Measurements from ENCODE around the gene NISCH. TPM values are rescaled to one million over a fixed set of nuclear protein-coding genes. Genes with fewer than 3 reads are reported as not detected.

The NISCH gene
- total RNA-seq, 1 experiment from 2014 or later: 48.6 TPM

DNA sequence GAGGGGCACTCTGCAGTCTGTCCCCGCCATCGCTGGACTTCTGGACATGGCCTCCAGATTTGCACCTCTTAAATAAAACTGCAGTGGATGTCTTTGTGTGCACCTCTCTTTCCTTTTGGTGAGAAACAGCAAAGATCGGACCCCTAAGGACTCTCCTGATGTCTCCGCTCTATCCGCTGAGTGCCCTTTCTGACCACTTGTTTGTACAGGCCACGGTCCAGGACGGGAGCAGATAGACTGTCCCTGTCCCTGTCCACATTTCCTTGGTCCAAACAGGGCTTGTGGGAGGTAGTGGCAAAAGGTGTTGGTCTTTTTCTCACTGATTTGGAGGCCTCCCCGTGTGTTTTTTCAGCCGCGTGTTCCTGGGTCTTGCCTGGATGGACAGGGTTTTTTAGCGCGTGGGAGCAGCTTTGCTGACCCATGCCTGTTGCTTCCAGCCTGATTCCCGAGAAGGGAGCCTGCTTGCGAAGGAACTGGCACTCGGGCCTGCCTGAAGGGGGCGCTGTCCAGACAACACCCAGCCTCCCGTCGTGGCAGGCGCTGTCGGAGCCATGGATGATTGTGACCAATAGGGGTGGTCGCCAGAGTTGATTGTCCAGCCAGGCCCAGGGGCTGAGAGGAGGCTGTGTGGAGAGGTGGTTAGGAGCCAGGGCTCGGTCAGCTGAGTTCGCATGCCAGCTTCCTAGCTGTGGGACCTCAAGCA is 26.6 kb downstream of the NISCH start:
- TF ChIP-seq CTCF (conservative IDR thresholded peaks at IDR 0.05; ENCODE audit: low read depth, low read length): peak; percentile 50
- no peak for TF ChIP-seq EZH2 (IDR thresholded peaks at IDR 0.05; ENCODE audit: borderline replicate concordance, low read depth, low read length, poor library complexity, severe bottlenecking)
- H3K4me3 ChIP-seq (ENCODE audit: low read depth, low read length, poor library complexity, severe bottlenecking): no peak overlapping the region
- no TSS peak for BruUV-seq (replicated peaks)
- peak; percentile 4 for DNase-seq (ENCODE audit: low spot score)
- H3K36me3 ChIP-seq (ENCODE audit: insufficient read depth, low read length, poor library complexity, severe bottlenecking): no peaks in the 10 kb centered on the region
- no peaks in the 10 kb centered on the region for H3K9me3 ChIP-seq (ENCODE audit: low read depth, low read length, poor library complexity, severe bottlenecking)
- no peak overlapping the region for H3K27ac ChIP-seq (ENCODE audit: low read depth, low read length, poor library complexity, severe bottlenecking)
- intact Hi-C loops (cut with micrococcal nuclease; ENCODE audit: unreplicated experiment): no loop called here
- ChIA-PET CTCF (no interaction called here), POLR2A (ENCODE audit: low non-redundant PET) (no interaction called here)
- H3K4me1 ChIP-seq (ENCODE audit: insufficient read depth, low read length, poor library complexity, severe bottlenecking): no peaks in the 10 kb centered on the region
- H3K27me3 ChIP-seq (replicated peaks; ENCODE audit: insufficient read depth, low read depth, low read length, poor library complexity): no peaks in the 10 kb centered on the region

GRCh38 chr3:52483081-52483480 is 27.7 kb downstream of the NISCH start:
- no TSS peak for BruUV-seq (replicated peaks)
- H3K27ac ChIP-seq (ENCODE audit: low read depth, low read length, poor library complexity, severe bottlenecking): no peak overlapping the region
- peaks cover 3% of the 10 kb centered on the region for H3K36me3 ChIP-seq (ENCODE audit: insufficient read depth, low read length, poor library complexity, severe bottlenecking)
- intact Hi-C loops (cut with micrococcal nuclease; ENCODE audit: unreplicated experiment): no loop called here
- no peaks in the 10 kb centered on the region for H3K27me3 ChIP-seq (replicated peaks; ENCODE audit: insufficient read depth, low read depth, low read length, poor library complexity)
- CTCF ChIA-PET: interaction anchor here (0.6 kb wide), 1 partner anchor 706 kb away, joined by 4 read pairs; no protein-coding TSS in a partner anchor
- POLR2A ChIA-PET (ENCODE audit: low non-redundant PET): no interaction called here
- H3K4me3 ChIP-seq (ENCODE audit: low read depth, low read length, poor library complexity, severe bottlenecking): no peak overlapping the region
- no peaks in the 10 kb centered on the region for H3K9me3 ChIP-seq (ENCODE audit: low read depth, low read length, poor library complexity, severe bottlenecking)
- no peak for DNase-seq (ENCODE audit: low spot score)
- H3K4me1 ChIP-seq (ENCODE audit: insufficient read depth, low read length, poor library complexity, severe bottlenecking): no peaks in the 10 kb centered on the region
- TF ChIP-seq CTCF (conservative IDR thresholded peaks at IDR 0.05; ENCODE audit: low read depth, low read length) (no peak), EZH2 (IDR thresholded peaks at IDR 0.05; ENCODE audit: borderline replicate concordance, low read depth, low read length, poor library complexity, severe bottlenecking) (no peak)

DNA sequence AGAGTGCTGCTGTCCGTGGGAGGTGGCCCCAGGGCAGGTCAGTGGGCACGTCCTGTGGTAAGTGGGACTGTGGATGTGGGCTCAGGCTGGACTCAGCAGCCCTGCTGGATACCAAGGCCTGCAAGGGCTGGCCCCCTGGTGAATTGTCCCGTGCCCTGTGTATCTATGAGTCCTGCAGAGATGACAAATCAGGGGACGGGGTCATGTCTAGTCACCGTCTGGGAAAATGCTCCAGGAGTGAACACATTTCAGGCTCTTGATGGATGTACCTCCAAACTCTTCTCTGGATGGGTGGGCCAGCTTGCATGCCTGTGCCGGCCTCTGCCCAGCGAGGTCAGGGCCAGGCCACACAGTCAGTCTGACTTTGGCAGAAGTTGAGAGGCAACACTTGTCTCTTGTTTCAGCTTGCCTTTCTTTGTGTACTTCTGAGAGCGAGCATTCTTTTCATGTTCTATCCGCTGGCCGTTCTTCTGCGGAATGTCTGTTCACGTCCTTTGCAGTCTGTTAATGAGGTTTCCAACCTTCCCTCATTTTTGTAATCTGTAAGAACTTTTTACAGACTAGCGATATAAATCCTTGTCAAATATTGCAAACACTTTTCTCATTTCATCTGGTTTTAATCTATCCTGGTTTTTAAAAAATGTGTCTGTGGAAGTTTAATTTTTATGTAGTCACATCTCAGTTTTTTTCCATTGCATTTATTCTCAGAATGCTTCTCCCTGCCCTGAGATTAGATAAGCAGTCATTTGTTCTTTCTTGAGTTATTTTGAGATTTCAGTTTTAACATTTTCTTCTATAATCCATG is 28.4 kb downstream of the NISCH start:
- Histone ChIP-seq H3K27me3 (replicated peaks; ENCODE audit: insufficient read depth, low read depth, low read length, poor library complexity) (no peaks in the 10 kb centered on the region), H3K27ac (ENCODE audit: low read depth, low read length, poor library complexity, severe bottlenecking) (no peak overlapping the region), H3K36me3 (ENCODE audit: insufficient read depth, low read length, poor library complexity, severe bottlenecking) (peaks cover 3% of the 10 kb centered on the region), H3K4me3 (ENCODE audit: low read depth, low read length, poor library complexity, severe bottlenecking) (no peak overlapping the region), H3K4me1 (ENCODE audit: insufficient read depth, low read length, poor library complexity, severe bottlenecking) (no peaks in the 10 kb centered on the region), H3K9me3 (ENCODE audit: low read depth, low read length, poor library complexity, severe bottlenecking) (no peaks in the 10 kb centered on the region)
- BruUV-seq (replicated peaks): no TSS peak
- intact Hi-C loops (cut with micrococcal nuclease; ENCODE audit: unreplicated experiment): no loop called here
- TF ChIP-seq CTCF (conservative IDR thresholded peaks at IDR 0.05; ENCODE audit: low read depth, low read length) (no peak), EZH2 (IDR thresholded peaks at IDR 0.05; ENCODE audit: borderline replicate concordance, low read depth, low read length, poor library complexity, severe bottlenecking) (no peak)
- ChIA-PET POLR2A (ENCODE audit: low non-redundant PET) (no interaction called here), CTCF (no interaction called here)
- no peak for DNase-seq (ENCODE audit: low spot score)
